K562 (cell line): ENCODE results near the gene SMIM15. TPM values are rescaled to one million over a fixed set of nuclear protein-coding genes. Genes with fewer than 3 reads are reported as not detected.

Experiments used
- ARNT ChIP-seq, 2 experiments: fragments of 450-650 bp; IDR thresholded peaks; 2 replicates each; pipeline ENCODE4 v1.6.1; 2016; ENCODE audit warnings: mild to moderate bottlenecking in 1 of 2
- CCNT2 ChIP-seq: IDR thresholded peaks from 2 replicates; pipeline ENCODE4 v1.6.1; 2011; ENCODE audit warnings: borderline replicate concordance, low read depth, mild to moderate bottlenecking, moderate library complexity, mixed read lengths, low read length; ENCODE audit not compliant: insufficient read length; ENCODE audit errors: extremely low read depth
- CHD7 ChIP-seq: fragments of 200-600 bp; sonication (generic); IDR thresholded peaks from one replicate; pipeline ENCODE4 v1.6.1; 2012; ENCODE audit warnings: mild to moderate bottlenecking, low read depth, low read length, inconsistent platforms
- CTBP1 ChIP-seq: fragments of 450-650 bp; IDR thresholded peaks from 2 replicates; pipeline ENCODE4 v1.6.1; 2016; ENCODE audit warnings: borderline replicate concordance
- ESRRA ChIP-seq: fragments of 450-650 bp; IDR thresholded peaks from 2 replicates; pipeline ENCODE4 v1.6.1; 2014; ENCODE audit warnings: low read depth, mild to moderate bottlenecking, moderate library complexity, borderline replicate concordance
- HDAC8 ChIP-seq: fragments of 450-650 bp; IDR thresholded peaks from 2 replicates; pipeline ENCODE4 v1.6.1; 2016; ENCODE audit warnings: mild to moderate bottlenecking, missing genetic modification characterization, moderate library complexity, missing compliant biosample characterization
- KDM5B ChIP-seq: fragments of 200-600 bp; sonication (generic); IDR thresholded peaks from 2 replicates; pipeline ENCODE4 v1.6.1; 2012; ENCODE audit warnings: low read depth, mild to moderate bottlenecking, moderate library complexity, low read length, control low read depth, inconsistent platforms; ENCODE audit not compliant: insufficient replicate concordance
- MYNN ChIP-seq, 2 experiments: sonication (generic); formaldehyde crosslinking in 1 of 2; IDR thresholded peaks; 2 replicates each; pipeline versions ENCODE4 v1.5.0 to v1.6.1; 2016 to 2020; ENCODE audit warnings: antibody characterized with exemption in 1 of 2, missing genetic modification reagents in 1 of 2
- PHF21A ChIP-seq: fragments of 450-650 bp; IDR thresholded peaks from 2 replicates; pipeline ENCODE4 v1.6.1; 2017; ENCODE audit warnings: low read depth, borderline replicate concordance
- PKNOX1 ChIP-seq: fragments of 450-650 bp; IDR thresholded peaks from 2 replicates; pipeline ENCODE4 v1.6.1; 2016
- RBFOX2 ChIP-seq: fragments of 200-400 bp; formaldehyde crosslinking; IDR thresholded peaks from 2 replicates; pipeline ENCODE4 v1.6.1; 2017; ENCODE audit warnings: low read depth, mild to moderate bottlenecking, low read length, moderate library complexity
- SPI1 ChIP-seq: IDR thresholded peaks from 2 replicates; pipeline ENCODE4 v1.6.1; 2011; ENCODE audit warnings: low read depth, low read length, control low read depth, borderline replicate concordance
- TARDBP ChIP-seq: fragments of 450-650 bp; IDR thresholded peaks from 2 replicates; pipeline ENCODE4 v1.6.1; 2016
- THRAP3 ChIP-seq: fragments of 450-650 bp; IDR thresholded peaks from 2 replicates; pipeline ENCODE4 v1.6.1; 2016; ENCODE audit warnings: mild to moderate bottlenecking, inconsistent platforms, borderline replicate concordance
- ZNF165 ChIP-seq: fragments of 250-450 bp; sonication (Bioruptor Pico); IDR thresholded peaks from 2 replicates; pipeline ENCODE4 v1.4.0; 2020; ENCODE audit warnings: borderline replicate concordance
- polyA plus RNA-seq, 8 experiments: library from polyadenylated mRNA; depleted of rRNA in 4 of 8; stranded (reverse) in 5 of 8; unstranded in 3 of 8; fragments of >200 nt; fragmentation: Nextera tagmentation in 2 of 8; fragmentation: Illumina TruSeq in 1 of 8; extraction: Ambion mirVana in 2 of 8; extraction: Trizol in 1 of 8; gene quantifications; 2 replicates each; pipeline versions ENCODE4 v1.2.1 to v1.2.3, GENCODE V29; 2011 to 2014; ENCODE audit warnings: inconsistent platforms in 1 of 8, missing spikeins in 1 of 8
- total RNA-seq, 7 experiments: library from RNA; depleted of rRNA in 6 of 7; stranded (reverse); fragments of >200 nt in 6 of 7; fragmentation: Illumina TruSeq in 2 of 7; extraction: Trizol in 2 of 7; gene quantifications; 2 replicates each; pipeline versions ENCODE4 v1.2.1 to v1.2.3, GENCODE V29; 2011 to 2021; ENCODE audit warnings: low replicate concordance in 1 of 7

The SMIM15 gene
- total and polyA plus RNA-seq, 9 of the 15 experiments (the other 6 are each of a cell fraction or from before 2014, with no cell fraction given): 16.6 to 124 (median 82.0) TPM

- TF ChIP-seq RBFOX2 (peak; percentile 98), ARNT (IDR thresholded peaks at IDR 0.05) (0 out of 4 replicates have a peak, but pooled peaks of 1 of the 2 experiments have one; percentile 31), KDM5B (peak; percentile 84), SPI1 (peak; percentile 94), CTBP1 (no peak; the same call in 1 of the 2 replicates), THRAP3 (no peak), CHD7 (no peak), ZNF165 (CRISPR knock-in tag) (no peak), CCNT2 (peak; percentile 36), TARDBP (0 out of 2 replicates have a peak, but pooled peaks have one; percentile 48), MYNN (IDR thresholded peaks at IDR 0.05) (no peak), MYNN (CRISPR knock-in tag; IDR thresholded peaks at IDR 0.05) (no peak), PKNOX1 (no peak), PHF21A (peak; percentile 67; the same call in 1 of the 2 replicates), ESRRA (peak; percentile 59; the same call in 1 of the 2 replicates), HDAC8 (tag) (peak; percentile 37; the same call in 1 of the 2 replicates)
These were observed at the start of gene SMIM15 (continued) for GRCh38 chr5:61162010-61162831.
